Measurements from ENCODE around the gene TCF19. TPM values are rescaled to one million over a fixed set of nuclear protein-coding genes. Genes with fewer than 3 reads are reported as not detected.
"Not testable (repeated sequence)": the region's sequence is repeated elsewhere in the genome, so short reads cannot be mapped to it uniquely, and the experiment has no call there.

Gene TCF19
- total RNA-seq, 4 donors from 2014 or later = 14.8 to 24.3 (median 23.8) TPM

DNA sequence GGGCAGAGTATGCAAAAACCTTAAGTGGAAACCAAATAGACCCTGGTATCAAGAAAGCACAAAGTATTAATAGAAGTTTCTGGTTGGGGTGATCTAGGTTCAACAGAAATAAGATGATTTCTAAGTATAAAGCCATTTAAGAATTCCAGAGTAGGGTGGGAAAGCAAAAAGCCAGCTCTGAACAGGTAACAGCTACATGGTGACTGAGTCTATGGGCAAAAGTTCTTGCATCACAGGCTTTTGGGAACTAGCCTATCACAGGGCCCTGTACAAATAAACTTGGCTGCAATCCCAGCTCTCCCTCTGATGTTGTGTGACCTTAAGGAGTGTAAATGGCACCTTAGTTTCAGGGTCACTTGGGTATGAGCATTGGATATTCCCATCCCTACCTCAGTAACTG is 5.5 kb downstream of the TCF19 start:
- Histone ChIP-seq H3K36me3 (peaks cover 8% of the 10 kb centered on the region), H3K27ac (no peak overlapping the region)
- TF ChIP-seq, protein P1, sequence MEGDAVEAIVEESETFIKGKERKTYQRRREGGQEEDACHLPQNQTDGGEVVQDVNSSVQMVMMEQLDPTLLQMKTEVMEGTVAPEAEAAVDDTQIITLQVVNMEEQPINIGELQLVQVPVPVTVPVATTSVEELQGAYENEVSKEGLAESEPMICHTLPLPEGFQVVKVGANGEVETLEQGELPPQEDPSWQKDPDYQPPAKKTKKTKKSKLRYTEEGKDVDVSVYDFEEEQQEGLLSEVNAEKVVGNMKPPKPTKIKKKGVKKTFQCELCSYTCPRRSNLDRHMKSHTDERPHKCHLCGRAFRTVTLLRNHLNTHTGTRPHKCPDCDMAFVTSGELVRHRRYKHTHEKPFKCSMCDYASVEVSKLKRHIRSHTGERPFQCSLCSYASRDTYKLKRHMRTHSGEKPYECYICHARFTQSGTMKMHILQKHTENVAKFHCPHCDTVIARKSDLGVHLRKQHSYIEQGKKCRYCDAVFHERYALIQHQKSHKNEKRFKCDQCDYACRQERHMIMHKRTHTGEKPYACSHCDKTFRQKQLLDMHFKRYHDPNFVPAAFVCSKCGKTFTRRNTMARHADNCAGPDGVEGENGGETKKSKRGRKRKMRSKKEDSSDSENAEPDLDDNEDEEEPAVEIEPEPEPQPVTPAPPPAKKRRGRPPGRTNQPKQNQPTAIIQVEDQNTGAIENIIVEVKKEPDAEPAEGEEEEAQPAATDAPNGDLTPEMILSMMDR (IDR thresholded peaks at IDR 0.05) = no peak
- TF ChIP-seq POLR2AphosphoS5 (IDR thresholded peaks at IDR 0.05) (no peak), POLR2A (IDR thresholded peaks at IDR 0.05) (no peak), EP300 (IDR thresholded peaks at IDR 0.05) (no peak)

DNA sequence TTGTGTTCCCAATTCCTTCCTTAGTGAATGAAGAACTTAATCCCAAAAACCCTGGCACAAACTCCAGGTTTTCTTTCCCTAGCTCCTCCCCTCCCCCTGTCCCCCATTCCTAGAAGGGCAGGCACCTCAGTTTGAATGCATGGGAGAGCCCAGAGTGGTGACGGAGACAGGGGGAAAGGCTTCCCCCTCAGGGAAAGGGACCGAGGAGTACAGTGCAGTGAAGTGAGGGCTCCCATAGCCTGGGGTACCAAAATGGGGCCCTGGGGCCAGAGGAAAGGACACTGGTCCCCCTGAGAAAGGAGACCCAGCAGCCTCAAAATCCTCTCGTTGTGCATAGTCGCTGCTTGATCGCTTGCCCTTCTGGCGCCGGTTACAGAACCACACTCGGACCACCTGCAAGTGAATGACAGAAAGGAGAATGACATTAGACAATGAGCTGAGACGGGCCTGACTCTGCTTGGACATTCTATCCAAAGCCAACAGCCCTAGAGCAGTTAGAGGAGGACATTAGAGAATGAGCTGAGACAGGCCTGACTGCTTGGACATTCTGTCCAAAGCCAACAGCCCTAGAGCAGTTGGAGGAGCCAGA is 6.2 kb downstream of the TCF19 start:
- not testable (repeated sequence) for H3K27ac ChIP-seq; H3K4me1 ChIP-seq; H3K4me3 ChIP-seq; H3K9me3 ChIP-seq; H3K27me3 ChIP-seq; DNase-seq (ENCODE audit: low spot score in 2 of 2); H3K36me3 ChIP-seq
- WGBS = 94% methylated on average over 7 of the region's 9 CpGs

More for the DNA sequence above, 5.5 kb downstream of the TCF19 start:
- DNase-seq (ENCODE audit: low spot score in 2 of 2) = no peak
- no peak overlapping the region for H3K4me3 ChIP-seq
- H3K4me1 ChIP-seq = peaks cover 11% of the 10 kb centered on the region
- H3K27me3 ChIP-seq = no peaks in the 10 kb centered on the region
- H3K9me3 ChIP-seq = no peaks in the 10 kb centered on the region

DNA sequence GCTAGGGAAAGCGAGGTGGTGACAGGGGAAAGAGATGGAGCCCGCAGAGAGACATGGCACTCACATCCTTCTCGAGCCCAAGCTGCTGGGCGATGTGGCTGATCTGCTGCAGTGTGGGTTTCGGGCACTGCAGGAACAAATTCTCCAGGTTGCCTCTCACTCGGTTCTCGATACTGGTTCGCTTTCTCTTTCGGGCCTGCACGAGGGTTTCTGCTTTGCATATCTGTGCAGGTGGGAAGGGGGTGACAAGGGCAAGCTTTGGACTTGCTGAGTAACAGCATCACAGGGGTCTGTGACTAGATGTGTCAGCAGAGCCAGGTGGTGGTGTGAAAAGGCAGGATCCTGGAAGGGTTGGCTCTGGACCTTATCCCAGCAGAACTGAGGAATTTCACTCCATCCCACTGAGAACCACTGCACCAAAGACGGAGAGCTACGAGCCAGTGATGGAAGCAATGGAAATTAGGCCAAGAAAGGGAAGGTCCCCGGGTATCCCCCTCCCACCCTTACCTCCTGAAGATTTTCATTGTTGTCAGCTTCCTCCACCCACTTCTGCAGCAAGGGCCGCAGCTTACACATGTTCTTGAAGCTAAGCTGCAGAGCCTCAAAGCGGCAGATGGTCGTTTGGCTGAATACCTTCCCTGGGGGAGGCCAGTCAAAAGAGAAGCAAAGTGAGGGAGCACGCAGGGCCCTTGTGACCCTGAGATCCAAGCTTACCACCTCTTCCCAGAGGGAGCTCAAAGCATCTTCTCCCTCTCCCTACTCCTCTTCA is 6.9 kb downstream of the TCF19 start:
- H3K27ac ChIP-seq; H3K9me3 ChIP-seq; H3K27me3 ChIP-seq; DNase-seq (ENCODE audit: low spot score in 2 of 2); H3K4me3 ChIP-seq; H3K4me1 ChIP-seq; H3K36me3 ChIP-seq: not testable (repeated sequence)
- WGBS = 84% methylated on average over 17 of the region's 17 CpGs

DNA sequence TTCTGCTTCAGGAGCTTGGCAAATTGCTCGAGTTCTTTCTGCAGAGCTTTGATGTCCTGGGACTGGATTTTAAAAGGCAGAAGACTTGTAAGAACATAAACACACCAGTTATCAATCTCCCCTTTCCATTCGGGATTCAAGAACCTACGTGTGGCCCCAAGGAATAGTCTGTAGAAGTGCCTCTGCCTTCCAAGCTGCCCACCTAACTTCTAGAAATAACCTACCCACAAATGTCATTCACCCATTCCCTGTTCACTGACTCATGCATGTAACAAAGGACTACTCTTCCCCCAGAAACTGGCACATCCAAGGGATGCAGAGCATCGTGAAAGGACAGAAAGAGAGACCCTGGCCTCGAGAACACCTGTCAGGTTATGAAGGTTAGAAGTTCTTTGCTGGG is 7.6 kb downstream of the TCF19 start:
- Histone ChIP-seq H3K36me3 (peaks cover 8% of the 10 kb centered on the region), H3K4me3 (no peak overlapping the region), H3K9me3 (no peaks in the 10 kb centered on the region), H3K4me1 (no peaks in the 10 kb centered on the region), H3K27ac (no peak overlapping the region), H3K27me3 (no peaks in the 10 kb centered on the region)
- TF ChIP-seq, protein P1 (IDR thresholded peaks at IDR 0.05) = no peak
- TF ChIP-seq POLR2AphosphoS5 (IDR thresholded peaks at IDR 0.05) (no peak), EP300 (IDR thresholded peaks at IDR 0.05) (no peak), POLR2A (IDR thresholded peaks at IDR 0.05) (no peak)
- no peak for DNase-seq (ENCODE audit: low spot score in 2 of 2)
- 71% methylated on average over 5 of the region's 5 CpGs for WGBS

DNA sequence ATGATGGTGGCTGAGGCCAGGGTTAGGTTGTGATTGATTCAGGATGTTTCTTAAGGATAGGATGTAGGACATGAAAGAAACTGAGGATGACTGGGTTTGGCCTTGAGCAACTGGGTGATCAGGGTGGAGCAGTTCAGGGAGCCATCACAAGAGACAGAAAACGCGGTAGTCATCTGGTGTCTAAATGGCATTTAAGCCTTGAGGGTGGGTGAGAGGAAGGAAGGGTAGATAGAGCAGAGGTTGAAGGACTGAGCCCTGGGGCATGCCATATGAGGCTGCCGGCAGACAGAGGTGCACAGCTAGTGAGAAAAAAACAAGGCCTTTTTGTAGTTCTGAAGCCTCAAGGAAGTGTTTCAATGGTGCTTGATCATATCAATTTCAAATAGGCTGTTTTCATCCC is 10.2 kb downstream of the TCF19 start:
- DNase-seq (ENCODE audit: low spot score in 2 of 2) = no peak
- Histone ChIP-seq H3K9me3 (no peaks in the 10 kb centered on the region), H3K4me3 (no peak overlapping the region), H3K27me3 (no peaks in the 10 kb centered on the region), H3K4me1 (no peaks in the 10 kb centered on the region), H3K36me3 (no peaks in the 10 kb centered on the region), H3K27ac (no peak overlapping the region)
- 66% methylated on average over 3 of the region's 3 CpGs for WGBS
- no peak for TF ChIP-seq EP300 (IDR thresholded peaks at IDR 0.05)
- no peak for TF ChIP-seq POLR2A (IDR thresholded peaks at IDR 0.05)
- TF ChIP-seq POLR2AphosphoS5 (IDR thresholded peaks at IDR 0.05) = no peak
- TF ChIP-seq, protein P1 (IDR thresholded peaks at IDR 0.05) = no peak

DNA sequence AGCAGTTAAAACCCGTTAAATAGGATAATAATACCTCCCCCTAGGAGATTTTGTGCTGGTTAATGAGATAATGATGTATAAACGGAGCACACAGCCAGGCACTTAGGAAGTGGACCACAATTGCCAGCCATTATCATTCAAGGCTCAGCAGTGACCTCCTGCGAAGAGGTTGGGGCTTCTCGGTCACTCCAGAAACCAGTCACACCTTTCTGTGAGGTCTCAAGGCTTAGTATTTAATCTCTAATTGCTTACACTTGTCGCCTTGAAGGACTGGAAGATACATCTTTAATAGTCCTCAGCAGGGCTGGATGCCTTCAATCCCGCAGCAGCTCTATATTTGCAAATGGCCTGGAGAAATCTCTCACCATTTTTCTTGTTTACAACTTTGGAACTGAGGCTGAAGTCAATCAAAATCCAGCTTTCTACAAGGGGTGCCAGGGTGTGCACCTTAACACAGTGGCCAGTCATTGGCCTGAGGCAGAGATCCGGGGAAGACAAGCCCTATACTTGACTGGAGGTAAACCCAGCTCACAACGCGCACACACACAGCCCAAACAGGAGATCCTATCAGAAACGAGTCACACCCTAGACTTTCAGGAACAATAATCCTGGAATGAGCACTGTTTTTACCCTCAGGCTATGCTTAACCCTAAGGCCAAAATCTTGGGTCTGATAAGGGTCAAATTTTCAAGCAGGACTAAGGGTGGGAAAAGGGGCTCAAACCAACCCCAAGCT is 10.9 kb downstream of the TCF19 start:
- DNase-seq (ENCODE audit: low spot score in 2 of 2) = no peak
- H3K36me3 ChIP-seq = no peaks in the 10 kb centered on the region
- H3K4me1 ChIP-seq = no peaks in the 10 kb centered on the region
- WGBS = 68% methylated on average over 10 of the region's 10 CpGs
- H3K27ac ChIP-seq = no peak overlapping the region
- no peaks in the 10 kb centered on the region for H3K9me3 ChIP-seq
- H3K27me3 ChIP-seq = no peaks in the 10 kb centered on the region
- no peak for TF ChIP-seq POLR2A (IDR thresholded peaks at IDR 0.05)
- no peak for TF ChIP-seq EP300 (IDR thresholded peaks at IDR 0.05)
- TF ChIP-seq, protein P1 (IDR thresholded peaks at IDR 0.05) = no peak
- no peak for TF ChIP-seq POLR2AphosphoS5 (IDR thresholded peaks at IDR 0.05)
- H3K4me3 ChIP-seq = no peak overlapping the region

DNA sequence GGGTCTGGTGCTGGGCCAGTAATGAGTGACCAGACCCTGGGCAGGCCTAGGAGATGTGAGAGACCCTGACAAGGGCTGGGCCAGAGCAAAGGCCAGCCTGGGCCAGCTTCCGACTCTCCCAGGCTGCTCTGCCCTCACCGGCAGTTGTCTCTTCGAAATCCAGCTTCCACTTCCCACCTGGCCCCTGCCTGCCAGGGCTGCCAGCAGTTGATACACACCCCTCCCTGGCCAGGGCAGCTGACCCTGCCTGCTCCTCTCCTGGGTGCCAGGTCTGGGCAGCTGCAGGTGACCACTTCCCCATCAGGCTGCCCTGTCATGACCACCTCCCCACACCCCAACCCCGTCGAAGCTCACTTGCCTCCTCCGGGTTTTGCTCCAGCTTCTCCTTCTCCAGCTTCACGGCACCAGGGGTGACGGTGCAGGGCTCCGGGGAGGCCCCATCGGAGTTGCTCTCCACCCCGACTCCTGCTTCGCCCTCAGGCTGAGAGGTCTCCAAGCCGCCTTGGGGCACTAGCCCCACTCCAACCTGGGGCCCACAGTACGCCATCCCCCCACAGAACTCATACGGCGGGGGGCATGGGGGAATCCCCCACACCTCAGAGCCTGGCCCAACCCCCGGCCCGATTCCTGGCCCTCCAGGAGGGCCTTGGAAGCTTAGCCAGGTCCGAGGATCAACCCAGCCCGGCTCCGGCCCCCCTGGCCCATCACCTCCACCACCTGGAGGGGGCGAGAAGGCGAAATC is 11.6 kb downstream of the TCF19 start:
- not testable (repeated sequence) for H3K9me3 ChIP-seq; DNase-seq (ENCODE audit: low spot score in 2 of 2); H3K4me3 ChIP-seq; H3K27ac ChIP-seq; H3K4me1 ChIP-seq; H3K36me3 ChIP-seq; H3K27me3 ChIP-seq
- 73% methylated on average over 23 of the region's 23 CpGs for WGBS
